ENCODE results near the gene TMEM163.

Gene TMEM163

DNA sequence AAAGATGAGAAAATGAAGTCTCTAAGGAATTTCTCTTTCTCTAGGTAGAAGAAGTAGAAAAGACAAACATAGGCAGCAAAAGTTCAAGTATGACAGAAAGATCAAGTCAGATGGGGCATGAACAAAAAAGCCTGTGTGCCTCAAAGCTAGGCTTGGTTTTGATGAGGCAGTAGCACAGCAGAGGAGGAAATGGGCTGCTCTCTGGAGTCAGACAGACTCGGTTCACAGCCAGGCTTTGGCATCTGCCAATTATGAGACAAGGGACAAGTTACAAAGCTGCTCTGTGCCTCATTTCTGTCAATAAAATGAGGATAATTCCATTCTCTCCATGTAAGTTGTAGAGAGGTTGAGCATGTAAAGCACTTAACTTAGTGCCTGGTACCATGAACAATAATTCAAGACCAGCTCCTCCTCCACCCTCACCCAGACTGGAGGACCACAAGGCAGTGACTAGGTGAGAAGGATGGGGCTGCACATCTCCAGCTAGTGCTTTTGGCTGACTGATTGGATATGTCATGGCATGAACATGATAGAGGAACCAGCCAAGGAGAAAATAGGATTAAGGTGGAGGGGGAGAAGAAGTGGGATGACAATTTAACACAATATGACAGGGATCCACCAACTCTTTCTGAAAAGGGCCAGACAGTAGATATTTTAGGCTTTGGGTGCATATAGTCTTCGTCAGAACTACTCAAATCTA, 84.6 kb downstream of the TMEM163 start:
- no peaks in the 10 kb centered on the region for H3K36me3 ChIP-seq
- DNase-seq: no peak

DNA sequence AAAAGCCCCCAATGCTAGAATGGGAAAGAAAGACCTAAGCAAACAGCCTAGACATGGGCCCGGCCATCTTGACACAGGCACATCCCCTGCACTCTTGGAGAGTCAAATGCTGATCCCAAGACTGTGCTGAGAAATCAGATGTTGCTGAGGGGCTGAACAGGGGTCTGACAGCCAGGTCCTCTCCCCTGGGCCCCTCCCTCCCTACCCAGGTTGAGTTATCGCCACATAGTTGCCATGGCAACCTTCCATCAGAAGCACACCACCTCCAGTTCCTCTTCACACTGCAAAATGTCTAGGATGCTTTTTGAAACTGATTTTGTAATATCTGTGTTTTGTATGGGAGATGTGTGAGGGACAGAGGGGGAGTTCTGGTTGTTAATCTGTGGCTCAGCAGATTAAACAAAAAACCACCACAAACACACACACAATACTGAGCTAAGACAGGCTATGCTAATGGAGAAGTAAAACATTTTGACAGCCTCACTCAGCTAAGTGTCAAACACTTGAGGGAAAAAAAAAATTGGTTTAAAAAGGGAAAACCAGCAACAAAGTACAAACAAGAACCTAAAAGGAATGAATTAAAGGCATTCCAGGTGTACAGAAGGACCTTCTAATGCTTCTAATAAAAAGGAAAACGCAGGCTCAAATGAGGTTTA, 88.2 kb downstream of the TMEM163 start:
- H3K4me1 ChIP-seq: peaks cover 0 to 14% (median 0%) of the 10 kb centered on the region in 4 donors
- TF ChIP-seq, protein P1, sequence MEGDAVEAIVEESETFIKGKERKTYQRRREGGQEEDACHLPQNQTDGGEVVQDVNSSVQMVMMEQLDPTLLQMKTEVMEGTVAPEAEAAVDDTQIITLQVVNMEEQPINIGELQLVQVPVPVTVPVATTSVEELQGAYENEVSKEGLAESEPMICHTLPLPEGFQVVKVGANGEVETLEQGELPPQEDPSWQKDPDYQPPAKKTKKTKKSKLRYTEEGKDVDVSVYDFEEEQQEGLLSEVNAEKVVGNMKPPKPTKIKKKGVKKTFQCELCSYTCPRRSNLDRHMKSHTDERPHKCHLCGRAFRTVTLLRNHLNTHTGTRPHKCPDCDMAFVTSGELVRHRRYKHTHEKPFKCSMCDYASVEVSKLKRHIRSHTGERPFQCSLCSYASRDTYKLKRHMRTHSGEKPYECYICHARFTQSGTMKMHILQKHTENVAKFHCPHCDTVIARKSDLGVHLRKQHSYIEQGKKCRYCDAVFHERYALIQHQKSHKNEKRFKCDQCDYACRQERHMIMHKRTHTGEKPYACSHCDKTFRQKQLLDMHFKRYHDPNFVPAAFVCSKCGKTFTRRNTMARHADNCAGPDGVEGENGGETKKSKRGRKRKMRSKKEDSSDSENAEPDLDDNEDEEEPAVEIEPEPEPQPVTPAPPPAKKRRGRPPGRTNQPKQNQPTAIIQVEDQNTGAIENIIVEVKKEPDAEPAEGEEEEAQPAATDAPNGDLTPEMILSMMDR (IDR thresholded peaks at IDR 0.05): no peak
- H3K9me3 ChIP-seq: no peaks in the 10 kb centered on the region
- DNase-seq: no peak
- intact Hi-C loops (cut with DNase I; ENCODE audit: low total_unique reads): no loop called here
- no peak overlapping the region for H3K4me3 ChIP-seq
- H3K27ac ChIP-seq: no peak overlapping the region
- H3K36me3 ChIP-seq: no peaks in the 10 kb centered on the region
- H3K27me3 ChIP-seq: no peaks in the 10 kb centered on the region

More for the DNA sequence above, 84.6 kb downstream of the TMEM163 start:
- no peaks in the 10 kb centered on the region for H3K9me3 ChIP-seq
- TF ChIP-seq, protein P1 (IDR thresholded peaks at IDR 0.05): no peak
- H3K4me3 ChIP-seq: no peak overlapping the region
- no peak overlapping the region for H3K27ac ChIP-seq
- intact Hi-C loops (cut with DNase I; ENCODE audit: low total_unique reads): no loop called here
- H3K4me1 ChIP-seq: peaks cover 0 to 14% (median 0%) of the 10 kb centered on the region in 4 donors
- no peaks in the 10 kb centered on the region for H3K27me3 ChIP-seq

DNA sequence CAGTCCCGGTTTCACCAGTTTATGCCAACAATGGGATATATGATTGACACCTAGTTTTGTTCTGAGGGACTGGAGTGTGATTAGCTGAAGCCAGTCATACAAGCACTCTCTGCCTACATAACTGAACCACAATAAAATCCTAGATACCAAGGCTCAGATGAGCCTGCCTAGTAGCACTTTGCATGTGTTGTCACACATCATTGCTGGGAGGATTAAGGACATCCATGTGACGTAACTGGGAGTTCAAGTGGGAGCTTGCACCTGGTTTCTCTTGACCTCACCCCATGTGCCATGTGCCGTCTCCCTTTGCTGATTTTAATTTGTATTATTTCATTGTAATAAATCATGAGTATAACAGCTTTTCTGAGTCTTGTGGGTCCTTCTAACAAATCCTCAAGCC, 90.3 kb downstream of the TMEM163 start:
- Histone ChIP-seq H3K4me1 (peaks cover 0 to 14% (median 0%) of the 10 kb centered on the region in 4 donors), H3K4me3 (no peak overlapping the region), H3K36me3 (no peaks in the 10 kb centered on the region), H3K27ac (no peak overlapping the region), H3K9me3 (no peaks in the 10 kb centered on the region), H3K27me3 (no peaks in the 10 kb centered on the region)
- intact Hi-C loops (cut with DNase I; ENCODE audit: low total_unique reads): no loop called here
- TF ChIP-seq, protein P1 (IDR thresholded peaks at IDR 0.05): no peak
- no peak for DNase-seq

DNA sequence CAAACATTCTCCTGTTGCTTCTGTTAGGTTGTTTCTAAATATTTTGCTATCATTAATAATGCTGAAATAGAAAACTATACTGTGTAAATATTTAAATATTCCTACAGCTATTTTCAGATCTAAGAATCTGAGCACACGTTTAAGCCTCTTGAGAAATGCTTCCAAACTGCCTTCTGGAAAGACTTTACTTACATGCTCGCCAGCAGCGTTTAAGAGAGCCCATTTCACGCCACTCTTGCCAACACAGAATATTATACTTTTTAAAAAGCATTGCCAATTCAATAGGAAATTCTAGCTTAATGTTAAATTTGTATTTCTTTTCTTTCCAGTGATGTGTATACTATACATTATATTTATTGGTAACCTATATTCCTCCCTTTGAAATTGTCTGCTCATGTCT, 92.0 kb downstream of the TMEM163 start:
- no peak overlapping the region for H3K4me3 ChIP-seq
- H3K9me3 ChIP-seq: no peaks in the 10 kb centered on the region
- intact Hi-C loops (cut with DNase I; ENCODE audit: low total_unique reads): no loop called here
- H3K27me3 ChIP-seq: no peaks in the 10 kb centered on the region
- H3K36me3 ChIP-seq: no peaks in the 10 kb centered on the region
- peaks cover 0 to 9% (median 0%) of the 10 kb centered on the region in 4 donors for H3K4me1 ChIP-seq
- no peak for DNase-seq
- H3K27ac ChIP-seq: no peak overlapping the region
- TF ChIP-seq, protein P1 (IDR thresholded peaks at IDR 0.05): no peak

DNA sequence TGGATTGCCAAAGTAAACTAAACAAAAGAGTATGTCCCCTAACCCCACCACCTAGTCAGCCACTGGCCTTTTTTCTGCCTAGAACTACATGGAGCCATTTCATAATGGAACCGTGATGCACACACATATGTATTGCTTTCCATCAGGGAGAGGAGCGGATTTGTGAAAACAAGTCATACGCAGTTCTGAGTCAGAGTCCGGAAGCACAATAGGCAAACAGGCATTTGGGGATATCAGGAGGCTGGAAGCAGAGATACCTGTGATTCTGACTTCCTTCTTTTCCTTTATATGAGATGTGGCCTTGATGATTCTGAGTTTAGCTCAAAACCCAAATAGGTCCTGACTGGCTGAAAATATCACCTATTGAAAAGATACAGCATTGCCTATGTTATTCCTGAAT, 93.5 kb downstream of the TMEM163 start:
- no peak for DNase-seq
- Histone ChIP-seq H3K4me3 (no peak overlapping the region), H3K4me1 (no peaks in the 10 kb centered on the region), H3K9me3 (no peaks in the 10 kb centered on the region), H3K36me3 (no peaks in the 10 kb centered on the region), H3K27ac (no peak overlapping the region), H3K27me3 (no peaks in the 10 kb centered on the region)
- TF ChIP-seq, protein P1 (IDR thresholded peaks at IDR 0.05): no peak
- intact Hi-C loops (cut with DNase I; ENCODE audit: low total_unique reads): no loop called here
